ENCODE data around the gene UBAC1.

DNA sequence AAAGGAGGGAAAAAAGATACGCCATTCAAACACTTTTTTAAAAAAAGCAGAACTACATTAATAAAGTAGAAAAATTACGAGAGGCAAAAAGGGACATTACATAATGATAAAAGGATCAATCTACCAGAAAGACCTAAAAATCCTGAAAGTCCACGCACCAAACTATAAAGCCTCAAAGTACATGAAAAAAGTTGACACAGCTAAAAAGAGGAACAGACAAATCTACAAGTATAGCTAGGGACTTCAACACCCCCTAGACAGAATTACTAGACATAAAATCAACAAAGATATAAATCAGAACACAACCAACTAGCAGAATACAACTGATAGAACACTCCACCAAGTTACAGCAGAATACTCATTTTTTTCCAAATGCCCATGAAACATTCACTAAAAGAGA is 65.0 kb downstream of the UBAC1 start:
- TF ChIP-seq, protein P1, sequence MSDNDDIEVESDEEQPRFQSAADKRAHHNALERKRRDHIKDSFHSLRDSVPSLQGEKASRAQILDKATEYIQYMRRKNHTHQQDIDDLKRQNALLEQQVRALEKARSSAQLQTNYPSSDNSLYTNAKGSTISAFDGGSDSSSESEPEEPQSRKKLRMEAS (IDR thresholded peaks at IDR 0.05) = no peak
- no peak for TF ChIP-seq YY1 (IDR thresholded peaks at IDR 0.05; ENCODE audit: low read depth)
- TF ChIP-seq RAD21 (IDR thresholded peaks at IDR 0.05; ENCODE audit: low read depth) = no peak
- TF ChIP-seq, protein P2, sequence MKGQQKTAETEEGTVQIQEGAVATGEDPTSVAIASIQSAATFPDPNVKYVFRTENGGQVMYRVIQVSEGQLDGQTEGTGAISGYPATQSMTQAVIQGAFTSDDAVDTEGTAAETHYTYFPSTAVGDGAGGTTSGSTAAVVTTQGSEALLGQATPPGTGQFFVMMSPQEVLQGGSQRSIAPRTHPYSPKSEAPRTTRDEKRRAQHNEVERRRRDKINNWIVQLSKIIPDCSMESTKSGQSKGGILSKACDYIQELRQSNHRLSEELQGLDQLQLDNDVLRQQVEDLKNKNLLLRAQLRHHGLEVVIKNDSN (IDR thresholded peaks at IDR 0.05) = no peak
- TF ChIP-seq EP300 (IDR thresholded peaks at IDR 0.05; ENCODE audit: borderline replicate concordance) = no peak
- no peak for TF ChIP-seq NFIC (IDR thresholded peaks at IDR 0.05)
- TF ChIP-seq CEBPB (IDR thresholded peaks at IDR 0.05) = no peak
- no peak for TF ChIP-seq CREB1 (IDR thresholded peaks at IDR 0.05; ENCODE audit: low read depth)
- no peak for TF ChIP-seq TAF1 (IDR thresholded peaks at IDR 0.05; ENCODE audit: low read depth)
- no peak for TF ChIP-seq TEAD4 (IDR thresholded peaks at IDR 0.05)
- TF ChIP-seq, protein P3, sequence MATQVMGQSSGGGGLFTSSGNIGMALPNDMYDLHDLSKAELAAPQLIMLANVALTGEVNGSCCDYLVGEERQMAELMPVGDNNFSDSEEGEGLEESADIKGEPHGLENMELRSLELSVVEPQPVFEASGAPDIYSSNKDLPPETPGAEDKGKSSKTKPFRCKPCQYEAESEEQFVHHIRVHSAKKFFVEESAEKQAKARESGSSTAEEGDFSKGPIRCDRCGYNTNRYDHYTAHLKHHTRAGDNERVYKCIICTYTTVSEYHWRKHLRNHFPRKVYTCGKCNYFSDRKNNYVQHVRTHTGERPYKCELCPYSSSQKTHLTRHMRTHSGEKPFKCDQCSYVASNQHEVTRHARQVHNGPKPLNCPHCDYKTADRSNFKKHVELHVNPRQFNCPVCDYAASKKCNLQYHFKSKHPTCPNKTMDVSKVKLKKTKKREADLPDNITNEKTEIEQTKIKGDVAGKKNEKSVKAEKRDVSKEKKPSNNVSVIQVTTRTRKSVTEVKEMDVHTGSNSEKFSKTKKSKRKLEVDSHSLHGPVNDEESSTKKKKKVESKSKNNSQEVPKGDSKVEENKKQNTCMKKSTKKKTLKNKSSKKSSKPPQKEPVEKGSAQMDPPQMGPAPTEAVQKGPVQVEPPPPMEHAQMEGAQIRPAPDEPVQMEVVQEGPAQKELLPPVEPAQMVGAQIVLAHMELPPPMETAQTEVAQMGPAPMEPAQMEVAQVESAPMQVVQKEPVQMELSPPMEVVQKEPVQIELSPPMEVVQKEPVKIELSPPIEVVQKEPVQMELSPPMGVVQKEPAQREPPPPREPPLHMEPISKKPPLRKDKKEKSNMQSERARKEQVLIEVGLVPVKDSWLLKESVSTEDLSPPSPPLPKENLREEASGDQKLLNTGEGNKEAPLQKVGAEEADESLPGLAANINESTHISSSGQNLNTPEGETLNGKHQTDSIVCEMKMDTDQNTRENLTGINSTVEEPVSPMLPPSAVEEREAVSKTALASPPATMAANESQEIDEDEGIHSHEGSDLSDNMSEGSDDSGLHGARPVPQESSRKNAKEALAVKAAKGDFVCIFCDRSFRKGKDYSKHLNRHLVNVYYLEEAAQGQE (IDR thresholded peaks at IDR 0.05; ENCODE audit: low read depth) = no peak
- no peak for TF ChIP-seq EGR1 (IDR thresholded peaks at IDR 0.05)
- no peak for TF ChIP-seq FOXM1 (IDR thresholded peaks at IDR 0.05; ENCODE audit: borderline replicate concordance, low read depth)
- TF ChIP-seq TCF12 (IDR thresholded peaks at IDR 0.05; ENCODE audit: low read depth) = no peak

Measured in Ishikawa (cell line).